Large intestine (tissue), 3 donors: Measurements from ENCODE around the gene SLC44A5. TPM values are rescaled to one million over a fixed set of nuclear protein-coding genes. Genes with fewer than 3 reads are reported as not detected.
"Not testable (repeated sequence)": the region's sequence is repeated elsewhere in the genome, so short reads cannot be mapped to it uniquely, and the experiment has no call there.

Experiments
- DNase-seq, 2 donors: peaks; one replicate each; pipeline versions ENCODE4 v3.0.0 to v3.0.0-alpha.2; 2013
- H3K27ac ChIP-seq: one replicate; pipeline ENCODE4 v1.5.1; 2013; ENCODE audit warnings: low read length
- H3K27me3 ChIP-seq: 2 replicates; pipeline ENCODE4 v1.6.1; 2013; ENCODE audit warnings: low read length; ENCODE audit not compliant: control insufficient read depth, insufficient read depth
- H3K36me3 ChIP-seq: 2 replicates; pipeline ENCODE4 v1.6.1; 2013; ENCODE audit warnings: low read length; ENCODE audit not compliant: control insufficient read depth, insufficient read depth
- H3K4me1 ChIP-seq: one replicate; pipeline ENCODE4 v1.6.1; 2013; ENCODE audit warnings: low read length; ENCODE audit not compliant: control insufficient read depth, insufficient read depth
- H3K4me3 ChIP-seq: one replicate; pipeline ENCODE4 v1.5.1; 2013; ENCODE audit warnings: low read length
- H3K9me3 ChIP-seq: one replicate; pipeline ENCODE4 v1.6.1; 2013; ENCODE audit warnings: mild to moderate bottlenecking, low read depth, low read length, moderate library complexity; ENCODE audit not compliant: control insufficient read depth
- WGBS: methylation state at CpG from one replicate; pipeline ENCODE4 v1.1.5; 2013; ENCODE audit warnings: low lambda C conversion rate; ENCODE audit not compliant: insufficient coverage; 5-methylcytosine and 5-hydroxymethylcytosine counted together
- polyA plus RNA-seq: library from polyadenylated mRNA; unstranded; fragments of 120-200 nt; gene quantifications from one replicate; pipeline ENCODE4 v1.2.1, GENCODE V29; 2013

Gene SLC44A5
- polyA plus RNA-seq, 1 donor: 3.7 TPM

GRCh38 chr1:75203415-75204277, 407.3 kb downstream of the SLC44A5 start:
- 28% methylated on average over 5 of the region's 8 CpGs for WGBS
- H3K9me3 ChIP-seq: no peaks in the 10 kb centered on the region
- H3K27ac ChIP-seq: no peak overlapping the region
- no peaks in the 10 kb centered on the region for H3K27me3 ChIP-seq
- DNase-seq: peak; percentile 5 to 6
- H3K36me3 ChIP-seq: no peaks in the 10 kb centered on the region
- H3K4me3 ChIP-seq: no peak overlapping the region
- H3K4me1 ChIP-seq: no peaks in the 10 kb centered on the region

DNA sequence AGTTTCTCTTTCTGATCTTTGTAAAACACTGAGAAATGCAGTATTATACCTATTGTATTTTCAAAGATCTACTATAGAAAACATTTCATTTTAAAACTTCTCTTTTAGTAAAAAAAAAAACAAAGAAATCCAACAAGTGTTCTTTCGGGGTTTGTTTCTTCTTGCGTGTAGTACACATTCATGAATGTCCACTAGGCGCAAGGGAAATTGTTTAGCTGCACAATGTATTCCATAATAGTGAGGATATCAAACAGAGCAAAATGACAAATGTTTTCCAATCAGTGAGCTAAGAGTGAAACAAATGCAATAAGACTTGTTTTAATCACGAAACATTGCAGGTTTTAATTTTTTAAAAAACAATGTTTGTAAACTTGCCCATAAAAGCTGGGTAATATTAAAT, 408.2 kb downstream of the SLC44A5 start:
- no peaks in the 10 kb centered on the region for H3K27me3 ChIP-seq
- H3K36me3 ChIP-seq: no peaks in the 10 kb centered on the region
- no peaks in the 10 kb centered on the region for H3K4me1 ChIP-seq
- no peaks in the 10 kb centered on the region for H3K9me3 ChIP-seq
- H3K4me3 ChIP-seq: no peak overlapping the region
- no peak overlapping the region for H3K27ac ChIP-seq
- no peak for DNase-seq
- 93% methylated on average over 4 of the region's 4 CpGs for WGBS

DNA sequence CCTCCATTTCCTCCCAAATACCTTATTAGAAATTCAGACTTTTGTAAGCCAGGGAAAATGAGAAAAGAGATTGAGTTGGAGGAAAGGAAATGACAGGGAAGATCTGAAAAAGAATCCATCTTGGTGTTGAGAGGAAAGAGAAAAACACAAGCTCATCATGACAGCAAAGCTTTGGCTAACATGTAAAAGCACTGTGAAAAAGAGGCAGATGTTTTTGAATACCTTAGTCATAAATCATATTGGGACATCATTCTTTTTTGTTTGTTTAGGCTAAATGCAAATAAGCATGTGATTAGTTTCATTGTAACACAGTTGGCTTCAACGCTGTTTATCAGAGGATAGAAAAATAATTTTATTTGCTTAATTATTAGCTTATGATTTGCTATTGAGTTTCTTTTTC, 412.2 kb downstream of the SLC44A5 start:
- H3K4me1 ChIP-seq: no peaks in the 10 kb centered on the region
- H3K9me3 ChIP-seq: no peaks in the 10 kb centered on the region
- no peaks in the 10 kb centered on the region for H3K27me3 ChIP-seq
- H3K27ac ChIP-seq: no peak overlapping the region
- DNase-seq: no peak
- no peaks in the 10 kb centered on the region for H3K36me3 ChIP-seq
- no CpG with 5 or more reads among the region's 1 CpG for WGBS
- H3K4me3 ChIP-seq: no peak overlapping the region

DNA sequence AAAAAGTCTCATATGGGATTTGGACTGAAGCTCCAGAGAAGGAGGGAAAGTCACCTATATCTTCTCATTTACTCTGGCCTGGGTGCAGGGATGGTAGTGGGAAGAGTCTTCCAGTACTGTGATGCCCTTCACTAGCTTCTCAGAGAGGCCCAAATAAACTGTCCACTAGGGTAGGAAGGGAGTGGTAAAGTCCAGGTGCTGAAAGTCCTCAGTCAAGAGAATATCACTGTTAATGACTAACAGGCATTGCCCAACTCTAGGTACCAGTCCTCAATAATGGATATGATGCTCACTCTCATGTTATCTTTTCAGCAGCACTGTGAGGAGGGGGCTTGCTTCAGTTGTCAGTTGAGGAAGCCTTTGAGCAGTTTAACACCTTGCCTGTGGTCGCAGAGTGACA, 412.8 kb downstream of the SLC44A5 start:
- H3K36me3 ChIP-seq: no peaks in the 10 kb centered on the region

DNA sequence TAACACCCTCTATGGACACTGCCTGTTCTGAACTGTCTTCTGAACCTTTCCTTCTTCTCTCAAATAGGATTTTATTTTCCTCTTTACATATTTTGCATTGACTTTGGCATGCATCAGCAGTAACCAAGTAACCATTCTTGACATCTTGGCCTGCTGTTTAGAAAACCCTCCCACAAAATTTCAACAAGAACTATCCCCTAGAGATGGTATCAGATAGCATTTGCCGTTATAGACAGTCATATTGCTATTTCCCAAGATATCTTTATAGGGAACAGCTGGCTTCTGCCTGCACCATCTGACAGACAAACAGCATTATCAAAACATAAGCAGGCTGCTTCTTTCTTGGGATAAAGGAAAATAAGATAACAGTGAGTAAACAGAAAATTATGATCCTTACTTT, 422.0 kb downstream of the SLC44A5 start:
- H3K9me3 ChIP-seq: no peaks in the 10 kb centered on the region
- no CpG with 5 or more reads among the region's 1 CpG for WGBS
- H3K4me1 ChIP-seq: no peaks in the 10 kb centered on the region
- no peak overlapping the region for H3K4me3 ChIP-seq
- H3K27me3 ChIP-seq: no peaks in the 10 kb centered on the region
- no peak for DNase-seq
- H3K27ac ChIP-seq: no peak overlapping the region
- no peaks in the 10 kb centered on the region for H3K36me3 ChIP-seq

More for the DNA sequence above, 412.8 kb downstream of the SLC44A5 start:
- WGBS: no CpG with 5 or more reads among the region's 1 CpG
- Histone ChIP-seq H3K9me3 (no peaks in the 10 kb centered on the region), H3K4me1 (no peaks in the 10 kb centered on the region), H3K27me3 (no peaks in the 10 kb centered on the region), H3K4me3 (no peak overlapping the region), H3K27ac (no peak overlapping the region)
- DNase-seq: no peak

DNA sequence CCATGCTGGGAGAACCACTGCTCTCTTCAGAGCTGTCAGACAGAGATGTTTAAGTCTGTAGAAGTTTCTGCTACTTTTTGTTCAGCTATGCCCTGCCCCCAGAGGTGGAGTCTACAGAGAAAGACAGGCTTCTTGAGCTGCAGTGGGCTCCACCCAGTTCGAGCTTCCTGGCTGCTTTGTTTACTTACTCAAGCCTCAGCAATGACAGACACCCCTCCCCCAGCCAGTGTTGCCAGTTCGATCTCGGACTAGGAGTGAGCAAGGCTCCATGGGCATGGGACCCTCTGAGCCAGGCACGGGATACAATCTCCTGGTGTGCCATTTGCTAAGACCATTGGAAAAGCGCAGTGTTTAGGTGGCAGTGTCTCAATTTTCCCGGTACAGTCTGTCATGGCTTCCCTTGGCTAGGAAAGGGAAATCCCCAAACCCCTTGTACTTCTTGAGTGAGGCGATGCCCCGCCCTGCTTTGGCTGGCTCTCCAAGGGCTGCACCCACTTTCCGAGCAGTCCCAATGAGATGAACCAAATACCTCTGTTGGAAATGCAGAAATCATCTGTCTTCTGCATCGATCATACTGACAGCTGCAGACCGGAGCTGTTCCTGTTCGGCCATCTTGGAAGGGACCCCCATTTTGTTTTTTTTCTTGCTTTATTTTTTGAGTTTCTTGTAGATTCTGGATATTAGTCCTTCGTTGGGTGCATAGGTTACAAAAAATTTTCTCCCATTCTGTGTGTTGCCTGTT, 429.5 kb downstream of the SLC44A5 start:
- DNase-seq, H3K9me3 ChIP-seq, H3K27me3 ChIP-seq, H3K4me1 ChIP-seq, H3K27ac ChIP-seq, H3K36me3 ChIP-seq, H3K4me3 ChIP-seq: not testable (repeated sequence)
- WGBS: 100% methylated on average over 2 of the region's 13 CpGs

GRCh38 chr1:75174031-75174760, 436.7 kb downstream of the SLC44A5 start:
- no peaks in the 10 kb centered on the region for H3K9me3 ChIP-seq
- WGBS: 100% methylated on average over 1 of the region's 2 CpGs
- H3K4me1 ChIP-seq: no peaks in the 10 kb centered on the region
- H3K4me3 ChIP-seq: no peak overlapping the region
- no peak overlapping the region for H3K27ac ChIP-seq
- no peak for DNase-seq
- H3K36me3 ChIP-seq: no peaks in the 10 kb centered on the region
- no peaks in the 10 kb centered on the region for H3K27me3 ChIP-seq

- WGBS: no CpG with 5 or more reads among the region's 1 CpG
- no peak overlapping the region for H3K4me3 ChIP-seq
- H3K4me1 ChIP-seq: no peaks in the 10 kb centered on the region
- no peaks in the 10 kb centered on the region for H3K9me3 ChIP-seq
- no peak overlapping the region for H3K27ac ChIP-seq
- no peaks in the 10 kb centered on the region for H3K27me3 ChIP-seq
- no peak for DNase-seq
- H3K36me3 ChIP-seq: no peaks in the 10 kb centered on the region
Measured at GRCh38 chr1:75172556-75172955, 438.4 kb downstream of the SLC44A5 start.

DNA sequence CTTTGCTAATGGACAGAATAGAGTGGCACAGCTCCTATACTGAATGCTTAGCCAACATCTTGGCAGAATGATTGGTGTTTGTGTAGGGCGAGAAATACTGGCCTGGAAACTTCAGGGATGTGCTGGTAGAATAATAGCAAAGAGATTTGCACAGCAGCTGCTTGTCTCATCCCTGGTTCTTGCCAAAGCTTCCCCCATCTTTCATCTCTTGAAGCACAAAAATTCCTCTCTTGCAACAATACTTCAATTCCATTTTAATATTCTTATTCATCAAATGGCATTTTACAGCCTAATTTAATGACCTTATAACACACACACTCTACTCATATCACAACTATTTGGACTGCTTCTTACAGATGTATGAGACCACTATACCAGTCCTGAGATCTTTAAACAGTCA, 439.0 kb downstream of the SLC44A5 start:
- H3K27me3 ChIP-seq: no peaks in the 10 kb centered on the region
- no peaks in the 10 kb centered on the region for H3K9me3 ChIP-seq
- no peaks in the 10 kb centered on the region for H3K36me3 ChIP-seq
- no peak for DNase-seq
- no CpG with 5 or more reads among the region's 1 CpG for WGBS
- no peak overlapping the region for H3K4me3 ChIP-seq
- H3K4me1 ChIP-seq: no peaks in the 10 kb centered on the region
- no peak overlapping the region for H3K27ac ChIP-seq

- no peak for DNase-seq
- H3K9me3 ChIP-seq: no peaks in the 10 kb centered on the region
- no peaks in the 10 kb centered on the region for H3K27me3 ChIP-seq
- H3K27ac ChIP-seq: no peak overlapping the region
- no peaks in the 10 kb centered on the region for H3K36me3 ChIP-seq
- no peaks in the 10 kb centered on the region for H3K4me1 ChIP-seq
- H3K4me3 ChIP-seq: no peak overlapping the region
- WGBS: 100% methylated on average over 1 of the region's 2 CpGs
Measured at GRCh38 chr1:75170981-75171380, 439.9 kb downstream of the SLC44A5 start.
